Type B pancreatic cell (in vitro differentiated cells): Measurements from ENCODE around the gene THOC1. TPM values are rescaled to one million over a fixed set of nuclear protein-coding genes. Genes with fewer than 3 reads are reported as not detected.

Experiments used
- DNase-seq: peaks from one replicate; pipeline ENCODE4 v3.0.0; 2021; ENCODE audit warnings: mixed read lengths; ENCODE audit not compliant: unreplicated experiment; ENCODE audit errors: extremely low spot score
- H3K27ac Mint-ChIP-seq: 2 replicates; pipeline ENCODE4 v1.8.0; 2021; ENCODE audit warnings: mild to moderate bottlenecking, mixed read lengths
- H3K27me3 Mint-ChIP-seq: 2 replicates; pipeline ENCODE4 v1.8.0; 2021; ENCODE audit warnings: mixed read lengths
- H3K36me3 Mint-ChIP-seq: 2 replicates; pipeline ENCODE4 v1.8.0; 2021; ENCODE audit warnings: mixed read lengths
- H3K4me1 Mint-ChIP-seq: one replicate; pipeline ENCODE4 v1.8.0; 2021; ENCODE audit warnings: mixed read lengths; ENCODE audit not compliant: unreplicated experiment
- H3K4me3 Mint-ChIP-seq: 2 replicates; pipeline ENCODE4 v1.8.0; 2021; ENCODE audit warnings: mild to moderate bottlenecking, mixed read lengths
- H3K9me3 Mint-ChIP-seq: 2 replicates; pipeline ENCODE4 v1.8.0; 2021; ENCODE audit warnings: mixed read lengths
- total RNA-seq: library from RNA; stranded (reverse); gene quantifications from 2 replicates; pipeline ENCODE4 v1.2.1, GENCODE V29; 2021; ENCODE audit warnings: low replicate concordance
- TF ChIP-seq, protein P1 (sequence below): fragments of 200-600 bp; sonication (generic); conservative IDR thresholded peaks from 2 replicates; pipeline ENCODE4 v1.5.0; 2021; ENCODE audit warnings: antibody characterized with exemption, mild to moderate bottlenecking

THOC1 gene
- total RNA-seq, 1 donor from 2014 or later = 58.3 TPM

DNA sequence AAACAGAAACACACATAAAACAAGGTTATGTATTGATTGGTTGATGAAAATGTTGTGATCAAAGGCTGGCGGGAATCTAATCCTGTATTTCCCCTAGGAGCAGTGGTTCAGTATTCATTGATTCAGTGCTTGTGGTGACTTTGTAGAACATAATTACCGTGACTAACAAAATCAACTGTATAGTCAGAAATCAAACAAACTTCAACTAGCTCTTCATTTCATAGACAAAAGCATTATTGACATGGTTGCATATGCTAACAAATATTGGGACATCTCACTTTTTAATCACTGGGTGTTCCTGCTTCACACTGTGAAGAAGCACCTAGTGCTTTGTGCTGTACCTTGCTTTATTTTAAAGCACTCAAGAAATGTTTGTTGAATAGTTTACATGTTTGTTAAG, 68.1 kb downstream of the THOC1 start:
- Mint-ChIP-seq H3K27me3 (no peaks in the 10 kb centered on the region), H3K4me3 (no peak overlapping the region), H3K9me3 (no peaks in the 10 kb centered on the region), H3K36me3 (peaks cover 30% of the 10 kb centered on the region), H3K27ac (no peak overlapping the region), H3K4me1 (no peaks in the 10 kb centered on the region)
- DNase-seq = no peak
- TF ChIP-seq, protein P1, sequence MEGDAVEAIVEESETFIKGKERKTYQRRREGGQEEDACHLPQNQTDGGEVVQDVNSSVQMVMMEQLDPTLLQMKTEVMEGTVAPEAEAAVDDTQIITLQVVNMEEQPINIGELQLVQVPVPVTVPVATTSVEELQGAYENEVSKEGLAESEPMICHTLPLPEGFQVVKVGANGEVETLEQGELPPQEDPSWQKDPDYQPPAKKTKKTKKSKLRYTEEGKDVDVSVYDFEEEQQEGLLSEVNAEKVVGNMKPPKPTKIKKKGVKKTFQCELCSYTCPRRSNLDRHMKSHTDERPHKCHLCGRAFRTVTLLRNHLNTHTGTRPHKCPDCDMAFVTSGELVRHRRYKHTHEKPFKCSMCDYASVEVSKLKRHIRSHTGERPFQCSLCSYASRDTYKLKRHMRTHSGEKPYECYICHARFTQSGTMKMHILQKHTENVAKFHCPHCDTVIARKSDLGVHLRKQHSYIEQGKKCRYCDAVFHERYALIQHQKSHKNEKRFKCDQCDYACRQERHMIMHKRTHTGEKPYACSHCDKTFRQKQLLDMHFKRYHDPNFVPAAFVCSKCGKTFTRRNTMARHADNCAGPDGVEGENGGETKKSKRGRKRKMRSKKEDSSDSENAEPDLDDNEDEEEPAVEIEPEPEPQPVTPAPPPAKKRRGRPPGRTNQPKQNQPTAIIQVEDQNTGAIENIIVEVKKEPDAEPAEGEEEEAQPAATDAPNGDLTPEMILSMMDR = no peak

DNA sequence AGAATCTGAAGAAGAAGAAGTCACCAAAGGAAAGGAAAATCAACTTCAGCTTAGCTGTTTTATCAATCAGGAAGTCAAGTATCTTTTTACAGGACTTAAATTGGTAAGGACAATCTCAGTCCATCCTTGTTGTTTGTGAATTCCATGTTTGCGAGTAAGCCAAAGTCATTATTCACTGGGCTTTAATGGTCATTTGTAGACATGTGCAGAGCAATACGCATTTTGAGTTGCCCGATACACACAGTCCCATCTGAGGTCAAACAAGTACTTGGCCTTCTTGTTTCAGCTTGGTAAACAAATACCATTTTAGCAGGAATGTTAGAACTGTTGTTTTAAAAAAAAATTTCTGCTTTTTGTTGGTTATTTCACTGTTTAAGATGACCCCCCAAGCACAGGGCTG, 68.6 kb downstream of the THOC1 start:
- no peak for DNase-seq
- Mint-ChIP-seq H3K27ac (no peak overlapping the region), H3K4me1 (no peaks in the 10 kb centered on the region), H3K27me3 (no peaks in the 10 kb centered on the region), H3K4me3 (no peak overlapping the region), H3K9me3 (no peaks in the 10 kb centered on the region), H3K36me3 (peaks cover 26% of the 10 kb centered on the region)
- TF ChIP-seq, protein P1 = no peak

DNA sequence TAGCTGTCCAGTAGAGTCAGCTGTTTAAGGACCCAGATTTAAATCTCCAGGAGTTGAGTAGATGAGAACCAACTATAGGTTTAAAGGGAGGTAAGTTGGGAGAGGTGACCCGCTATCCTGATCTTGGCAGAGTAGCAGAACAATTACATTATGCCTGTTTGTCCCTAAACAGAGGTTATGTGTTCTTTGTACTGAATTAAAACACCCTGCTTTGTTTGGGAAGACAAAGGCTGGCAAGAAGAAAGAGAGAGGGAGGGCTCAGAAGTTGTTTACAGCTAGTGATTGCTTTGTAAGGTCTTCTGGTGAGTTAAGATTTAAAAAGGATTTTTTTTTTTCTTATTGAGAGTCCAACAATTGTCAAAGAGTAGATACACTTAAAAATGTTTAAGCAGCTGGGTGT, 72.2 kb downstream of the THOC1 start:
- Mint-ChIP-seq H3K9me3 (no peaks in the 10 kb centered on the region), H3K27ac (no peak overlapping the region), H3K36me3 (peaks cover 29% of the 10 kb centered on the region), H3K27me3 (no peaks in the 10 kb centered on the region), H3K4me1 (no peaks in the 10 kb centered on the region), H3K4me3 (no peak overlapping the region)
- DNase-seq = no peak
- TF ChIP-seq, protein P1 = no peak

- TF ChIP-seq, protein P1 = no peak
- Mint-ChIP-seq H3K4me3 (no peak overlapping the region), H3K27ac (no peak overlapping the region), H3K4me1 (no peaks in the 10 kb centered on the region), H3K27me3 (no peaks in the 10 kb centered on the region), H3K36me3 (peaks cover 21% of the 10 kb centered on the region), H3K9me3 (no peaks in the 10 kb centered on the region)
- no peak for DNase-seq
Observed at GRCh38 chr18:192801-193200, 75.0 kb downstream of the THOC1 start.

- TF ChIP-seq, protein P1 = no peak
- Mint-ChIP-seq H3K27ac (no peak overlapping the region), H3K9me3 (no peaks in the 10 kb centered on the region), H3K4me3 (no peak overlapping the region), H3K27me3 (no peaks in the 10 kb centered on the region), H3K4me1 (no peaks in the 10 kb centered on the region), H3K36me3 (peaks cover 14% of the 10 kb centered on the region)
- no peak for DNase-seq
Observed at GRCh38 chr18:191725-192124, 76.1 kb downstream of the THOC1 start.

DNA sequence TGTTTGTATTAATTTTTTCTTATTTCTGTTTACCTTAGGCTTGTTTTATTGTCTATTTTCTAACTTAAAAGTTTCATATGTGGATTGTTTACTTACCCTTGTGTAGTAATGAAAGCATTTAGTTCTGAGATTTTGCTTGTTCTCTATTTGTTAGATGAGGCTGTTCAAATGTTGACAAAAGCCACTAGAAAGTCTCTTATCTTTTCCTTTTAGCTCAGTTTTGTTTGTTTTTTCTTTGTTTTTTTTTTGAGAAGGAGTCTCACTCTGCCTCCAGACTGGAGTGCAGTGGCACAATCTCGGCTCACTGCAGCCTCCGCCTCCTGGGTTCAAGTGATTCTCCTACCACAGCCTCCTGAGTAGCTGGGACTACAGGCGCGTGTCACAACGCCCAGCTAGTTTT, 78.6 kb downstream of the THOC1 start:
- TF ChIP-seq, protein P1 = no peak
- Mint-ChIP-seq H3K4me1 (no peaks in the 10 kb centered on the region), H3K4me3 (no peak overlapping the region), H3K36me3 (peaks cover 8% of the 10 kb centered on the region), H3K9me3 (no peaks in the 10 kb centered on the region), H3K27ac (no peak overlapping the region), H3K27me3 (no peaks in the 10 kb centered on the region)
- no peak for DNase-seq
